HuH-7 (cell line): ENCODE data around the gene EPB41L5.
"Not testable (repeated sequence)": the region's sequence is repeated elsewhere in the genome, so short reads cannot be mapped to it uniquely, and the experiment has no call there.

ENCODE experiments used
- DNase-seq: peaks from one replicate; pipeline ENCODE4 v3.0.0; 2011; ENCODE audit warnings: low spot score

Gene EPB41L5

GRCh38 chr2:120100627-120101026 lies 87.8 kb downstream of the EPB41L5 start:
- no peak for DNase-seq

- no peak for DNase-seq
These were observed 91.0 kb downstream of the EPB41L5 start for GRCh38 chr2:120103723-120104467.

GRCh38 chr2:120104772-120105171 lies 91.9 kb downstream of the EPB41L5 start:
- no peak for DNase-seq

GRCh38 chr2:120105360-120105759 lies 92.5 kb downstream of the EPB41L5 start:
- DNase-seq: no peak

GRCh38 chr2:120108049-120108448 lies 95.2 kb downstream of the EPB41L5 start:
- no peak for DNase-seq

GRCh38 chr2:120108749-120109148 lies 95.9 kb downstream of the EPB41L5 start:
- DNase-seq: no peak

GRCh38 chr2:120109186-120110061 lies 96.5 kb downstream of the EPB41L5 start:
- peak; percentile 8 for DNase-seq

- DNase-seq: no peak
These were observed 97.1 kb downstream of the EPB41L5 start for GRCh38 chr2:120110062-120110362.

- DNase-seq: no peak
These were observed 97.6 kb downstream of the EPB41L5 start for GRCh38 chr2:120110507-120110906.

GRCh38 chr2:120111193-120111592 lies 98.3 kb downstream of the EPB41L5 start:
- DNase-seq: no peak

GRCh38 chr2:120118018-120118417 lies 105.1 kb downstream of the EPB41L5 start:
- DNase-seq: no peak

GRCh38 chr2:120118471-120118870 lies 105.6 kb downstream of the EPB41L5 start:
- no peak for DNase-seq

- not testable (repeated sequence) for DNase-seq
These were observed 108.5 kb downstream of the EPB41L5 start for GRCh38 chr2:120121337-120121736.

- DNase-seq: no peak
These were observed 110.2 kb downstream of the EPB41L5 start for GRCh38 chr2:120123090-120123489.

- DNase-seq: no peak
These were observed 112.3 kb downstream of the EPB41L5 start for GRCh38 chr2:120125195-120125594.

GRCh38 chr2:120128216-120128615 lies 115.3 kb downstream of the EPB41L5 start:
- DNase-seq: no peak

GRCh38 chr2:120132190-120132589 lies 119.3 kb downstream of the EPB41L5 start:
- DNase-seq: no peak

GRCh38 chr2:120132691-120133090 lies 119.8 kb downstream of the EPB41L5 start:
- no peak for DNase-seq

GRCh38 chr2:120133572-120134244 lies 120.8 kb downstream of the EPB41L5 start:
- DNase-seq: no peak

- DNase-seq: no peak
These were observed 121.4 kb downstream of the EPB41L5 start for GRCh38 chr2:120134263-120134662.

- not testable (repeated sequence) for DNase-seq
These were observed 122.1 kb downstream of the EPB41L5 start for GRCh38 chr2:120135013-120135412.

- no peak for DNase-seq
These were observed 128.0 kb downstream of the EPB41L5 start for GRCh38 chr2:120140866-120141265.
